ENCODE results near the gene CORO2A. TPM values are rescaled to one million over a fixed set of nuclear protein-coding genes. Genes with fewer than 3 reads are reported as not detected.

Gene CORO2A
- polyA plus RNA-seq (ENCODE audit: insufficient read depth in 1 of 5, insufficient read length in 5 of 5, low replicate concordance in 1 of 5), result 10 to 100 TPM in 1 of 5 donors, 1 to 10 TPM in 4; 7.4 to 10.0 (median 8.8) TPM
- long read RNA-seq, donor 1, full-length matches to known transcripts, result 2 of 2 reads
- long read RNA-seq, donor 1, partial matches to known transcripts, result 0 of 2 reads
- long read RNA-seq, donor 1, other reads (novel, unspliced or antisense), result 0 of 2 reads
- long read RNA-seq, donor 2, full-length matches to known transcripts, result 1 of 1 reads
- long read RNA-seq, donor 2, partial matches to known transcripts, result 0 of 1 reads
- long read RNA-seq, donor 2, other reads (novel, unspliced or antisense), result 0 of 1 reads
- long read RNA-seq, donor 3, full-length matches to known transcripts, result 1 of 1 reads
- long read RNA-seq, donor 3, partial matches to known transcripts, result 0 of 1 reads
- long read RNA-seq, donor 3, other reads (novel, unspliced or antisense), result 0 of 1 reads
- long read RNA-seq, donor 4, full-length matches to known transcripts, result 1 of 1 reads
- long read RNA-seq, donor 4, partial matches to known transcripts, result 0 of 1 reads
- long read RNA-seq, donor 4, other reads (novel, unspliced or antisense), result 0 of 1 reads
- long read RNA-seq, donor 5, full-length matches to known transcripts, result 2 of 2 reads
- long read RNA-seq, donor 5, partial matches to known transcripts, result 0 of 2 reads
- long read RNA-seq, donor 5, other reads (novel, unspliced or antisense), result 0 of 2 reads
- long read RNA-seq, donor 6, full-length matches to known transcripts, result 3 of 3 reads
- long read RNA-seq, donor 6, partial matches to known transcripts, result 0 of 3 reads
- long read RNA-seq, donor 6, other reads (novel, unspliced or antisense), result 0 of 3 reads
- long read RNA-seq, donor 7, full-length matches to known transcripts, result 1 of 1 reads
- long read RNA-seq, donor 7, partial matches to known transcripts, result 0 of 1 reads
- long read RNA-seq, donor 7, other reads (novel, unspliced or antisense), result 0 of 1 reads
- long read RNA-seq, donor 8, result 0 reads

DNA sequence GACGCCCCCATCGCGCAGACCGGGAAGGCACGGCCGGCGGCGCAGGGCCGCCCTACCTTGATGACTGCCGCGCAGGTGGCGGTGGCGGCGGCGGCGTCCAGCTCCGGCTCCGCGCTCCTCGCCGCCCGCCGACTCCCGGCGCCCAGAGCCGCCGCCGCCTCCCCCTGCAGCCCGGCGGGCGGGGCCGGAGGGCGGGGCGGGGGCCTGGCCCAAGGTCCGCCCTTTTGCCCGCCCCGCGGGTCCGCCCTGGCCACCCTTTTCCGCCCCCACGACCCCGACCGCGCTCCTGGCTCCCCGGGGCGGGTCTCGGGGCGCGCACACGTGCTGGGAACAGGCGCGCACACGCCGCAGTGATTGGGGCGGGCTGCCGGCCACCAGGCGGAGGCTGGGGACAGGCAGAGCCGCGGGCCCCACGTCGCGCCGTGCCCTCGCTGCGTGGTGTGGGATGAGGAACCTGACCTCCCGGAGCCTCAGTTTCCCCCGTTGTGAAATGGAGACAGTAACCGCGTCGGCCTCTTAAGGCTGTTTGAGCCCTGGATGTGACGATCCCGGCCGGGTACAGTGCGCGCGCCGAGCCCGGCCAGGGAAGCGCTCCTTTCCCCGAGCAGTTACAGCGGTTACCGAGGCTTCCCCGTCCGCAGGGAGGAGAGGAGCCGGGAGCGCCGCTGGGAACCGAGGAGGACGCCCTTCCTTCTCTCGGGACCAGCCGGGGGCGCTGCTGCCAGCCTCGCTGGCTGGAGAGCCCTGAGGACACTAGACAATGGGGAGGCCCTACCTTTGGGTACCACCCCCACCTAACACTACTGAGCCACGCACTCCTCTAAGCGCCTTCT, at the start of gene CORO2A:
TSS of gene CORO2A (minus strand) at position 135 of the 833 bp plus-strand sequence. CDS start 34,977 bp downstream, outside the sequence.
- peak; percentile 62 to 67 for DNase-seq

GRCh38 chr9:98241357-98242300, 49.2 kb upstream of the CORO2A start:
- DNase-seq, result no peak

DNA sequence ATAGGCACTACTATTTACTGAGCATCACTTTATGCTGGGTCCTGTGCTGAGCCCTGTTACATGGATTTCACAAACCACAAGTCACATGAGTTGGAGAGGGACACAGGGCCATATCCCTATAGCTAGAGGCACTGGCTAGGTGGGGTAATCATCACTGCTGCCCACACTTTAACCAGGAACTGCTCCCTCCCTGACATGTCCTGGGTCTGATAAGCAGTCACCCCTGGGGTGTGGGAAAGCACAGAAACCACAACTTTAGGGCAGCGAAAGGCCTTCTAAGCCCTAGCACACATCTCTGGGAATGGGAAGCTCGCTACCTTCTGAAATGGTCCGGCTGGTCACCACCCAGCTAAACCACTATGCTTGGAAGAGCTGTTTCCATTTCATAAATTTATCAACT, 48.0 kb upstream of the CORO2A start:
- no peak for DNase-seq

DNA sequence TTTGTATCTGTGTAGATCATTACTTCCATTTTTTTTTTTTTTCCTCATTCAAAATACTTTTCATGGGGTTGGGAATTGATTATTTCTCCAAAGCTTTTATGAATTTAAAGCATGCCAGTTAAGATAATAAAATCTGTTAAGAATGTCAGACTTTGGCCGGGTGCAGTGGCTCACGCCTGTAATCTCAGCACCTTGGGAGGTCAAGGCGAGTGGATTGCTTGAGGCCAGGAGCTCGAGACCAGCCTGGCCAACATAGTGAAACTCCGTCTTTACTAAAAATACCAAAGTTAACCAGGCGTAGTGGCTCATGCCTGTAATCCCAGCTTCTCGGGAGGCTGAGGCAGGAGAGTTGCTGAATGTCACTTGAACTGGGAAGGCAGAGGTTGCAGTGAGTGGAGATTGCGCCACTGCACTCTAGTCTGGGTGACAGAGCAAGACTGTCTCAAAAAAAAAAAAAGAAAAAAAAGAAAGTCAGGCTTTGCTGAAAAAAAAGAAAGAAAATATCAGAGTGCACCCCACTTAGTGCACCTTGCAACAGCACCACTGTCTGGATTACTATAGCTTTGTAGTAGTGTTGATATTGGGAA, 44.6 kb upstream of the CORO2A start:
- no peak for DNase-seq

- DNase-seq, result no peak
These were observed 42.7 kb upstream of the CORO2A start for GRCh38 chr9:98235126-98235525.

GRCh38 chr9:98234245-98234825, 41.9 kb upstream of the CORO2A start:
- no peak for DNase-seq

DNA sequence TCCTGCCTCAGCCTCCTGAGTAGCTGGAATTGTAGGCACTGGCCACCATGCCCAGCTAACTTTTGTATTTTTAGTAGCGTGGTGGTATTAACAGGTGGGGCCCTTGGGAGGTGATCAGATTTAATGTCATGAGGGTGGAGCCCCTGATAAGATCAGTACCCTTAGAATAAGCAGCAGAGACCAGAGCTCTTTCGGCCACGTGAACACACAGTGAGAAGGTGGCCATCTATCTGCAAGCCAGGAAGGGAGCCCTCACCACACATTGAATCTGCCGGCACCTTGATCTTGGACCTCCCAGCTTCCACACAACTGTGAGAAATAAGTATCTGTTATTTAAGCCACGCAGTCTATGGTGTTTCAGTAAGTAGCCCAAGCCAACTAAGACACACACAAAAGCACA, 40.5 kb upstream of the CORO2A start:
- no peak for DNase-seq

- DNase-seq, result no peak
These were observed 39.5 kb upstream of the CORO2A start for GRCh38 chr9:98231770-98232478.

- DNase-seq, result no peak
These were observed 38.4 kb upstream of the CORO2A start for GRCh38 chr9:98230789-98231188.

- no peak for DNase-seq
These were observed 37.9 kb upstream of the CORO2A start for GRCh38 chr9:98230304-98230703.

- no peak for DNase-seq
These were observed 37.2 kb upstream of the CORO2A start for GRCh38 chr9:98229620-98230019.

GRCh38 chr9:98229090-98229395, 36.6 kb upstream of the CORO2A start:
- DNase-seq, result no peak

DNA sequence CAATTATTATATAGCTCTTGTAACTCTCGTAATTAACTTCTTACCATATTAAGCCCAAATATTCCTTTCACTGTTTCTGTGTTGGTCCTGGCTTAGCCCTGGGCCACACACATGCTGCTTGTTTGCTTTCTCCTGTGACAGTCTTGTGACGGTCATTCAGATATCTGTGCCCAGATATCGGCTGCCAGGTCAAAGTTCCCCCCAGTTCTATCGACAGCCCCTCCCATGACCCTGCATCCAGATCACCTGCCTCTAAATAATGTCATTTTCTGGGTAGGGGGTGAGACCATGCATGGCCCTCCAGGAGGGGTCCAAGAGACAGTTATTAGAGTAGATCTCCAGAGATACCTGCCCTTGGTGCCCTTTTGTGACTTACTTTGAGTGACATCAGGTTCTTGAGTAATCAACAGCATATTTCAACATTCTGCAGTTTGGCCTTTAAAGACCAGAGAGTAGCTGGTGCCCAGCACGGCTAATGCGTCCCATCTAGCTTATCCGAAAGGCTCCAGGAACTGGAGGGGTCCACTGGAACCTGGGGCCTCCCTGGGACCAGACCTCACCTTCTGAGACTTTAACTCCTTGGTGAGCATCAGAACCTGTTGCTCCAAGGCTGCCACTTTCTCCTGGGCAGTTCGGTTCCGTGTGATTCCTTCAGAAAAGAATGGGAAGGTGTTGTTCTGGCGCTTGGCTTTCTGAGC, 36.1 kb upstream of the CORO2A start:
- no peak for DNase-seq

DNA sequence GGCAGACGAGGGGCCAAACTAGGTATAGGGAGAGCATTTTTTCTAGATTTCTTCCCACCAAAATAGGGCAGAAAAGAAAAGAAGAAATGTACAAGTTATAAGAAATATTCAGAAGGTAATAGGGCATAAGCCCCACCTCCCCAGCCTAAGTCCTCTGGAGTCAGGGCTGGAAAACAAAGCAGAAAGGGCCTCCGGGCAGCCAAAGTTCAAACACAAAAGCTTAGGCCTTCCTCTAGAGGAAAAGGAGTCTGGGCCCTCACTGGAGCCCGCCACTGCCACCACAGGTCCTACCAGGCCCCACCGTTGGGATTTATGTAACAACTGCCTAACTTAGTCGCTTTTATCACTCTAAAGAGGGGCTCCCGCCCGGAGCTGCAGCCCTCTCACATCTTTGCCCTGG, 35.4 kb upstream of the CORO2A start:
- no peak for DNase-seq

- no peak for DNase-seq
These were observed 34.5 kb upstream of the CORO2A start for GRCh38 chr9:98226957-98227356.

- DNase-seq, result no peak
These were observed 34.1 kb upstream of the CORO2A start for GRCh38 chr9:98226516-98226915.

DNA sequence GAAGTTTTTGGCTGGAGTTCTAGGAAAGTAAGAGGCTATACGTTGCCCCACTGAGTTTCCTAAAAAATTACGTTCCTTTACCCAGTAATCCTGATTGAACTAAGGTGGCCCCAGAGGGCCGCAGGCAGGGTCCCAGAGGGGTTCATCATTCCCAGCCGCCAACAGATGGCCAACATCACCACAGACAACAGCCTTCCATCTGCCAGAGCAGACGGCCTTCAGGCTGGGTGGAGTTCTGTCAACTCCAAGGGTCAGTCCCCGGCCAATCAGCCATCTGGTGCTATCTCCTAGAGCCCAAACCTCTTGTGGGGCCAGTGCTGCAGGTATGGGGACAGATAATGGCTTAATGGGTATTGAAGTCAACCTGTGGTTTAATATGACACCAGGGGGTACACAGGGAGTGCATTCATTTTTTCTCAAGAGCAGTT, 32.6 kb upstream of the CORO2A start:
- no peak for DNase-seq

DNA sequence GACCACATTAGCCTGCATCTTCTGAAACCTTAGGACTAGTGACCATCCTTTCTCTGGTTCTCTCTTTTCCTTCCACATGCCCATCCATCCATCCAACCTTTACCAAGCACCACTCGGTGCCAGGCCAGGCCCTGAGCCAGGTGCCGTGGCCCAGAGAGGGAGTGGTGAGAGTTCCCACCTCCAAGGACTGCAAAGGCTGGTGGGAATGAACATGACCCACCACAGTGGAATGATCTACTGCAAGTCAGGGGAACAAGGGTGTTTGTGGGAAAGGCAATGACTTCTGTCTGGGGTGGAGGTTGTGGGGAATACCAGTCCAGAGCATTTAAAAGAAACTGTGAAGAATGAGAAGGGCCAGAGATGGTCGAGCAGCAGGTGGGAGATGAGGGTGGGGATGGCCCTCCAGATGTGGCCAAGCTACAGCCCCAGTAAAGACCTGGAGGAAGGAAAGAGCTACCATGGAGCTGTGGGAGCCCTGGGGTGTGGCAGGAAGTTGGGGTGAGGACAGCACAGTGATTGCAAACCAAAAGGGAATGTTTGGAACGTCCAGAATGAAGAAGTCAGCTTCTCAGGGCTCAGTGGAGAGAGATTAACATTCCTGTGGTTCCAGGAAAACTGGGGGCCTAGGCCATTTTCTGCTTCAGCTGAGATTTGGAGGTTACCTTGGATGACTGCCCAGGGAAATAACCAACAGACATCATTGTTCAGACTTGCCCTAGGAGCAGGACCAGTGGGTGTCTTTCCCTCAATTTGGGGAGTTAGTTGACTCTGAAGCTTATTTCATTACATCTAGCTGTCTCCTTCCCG, 30.7 kb upstream of the CORO2A start:
- no peak for DNase-seq
